ENCODE results near the gene ATP5PF. TPM values are rescaled to one million over a fixed set of nuclear protein-coding genes. Genes with fewer than 3 reads are reported as not detected.
"Not testable (repeated sequence)": the region's sequence is repeated elsewhere in the genome, so short reads cannot be mapped to it uniquely, and the experiment has no call there.

ATP5PF gene, protein sequence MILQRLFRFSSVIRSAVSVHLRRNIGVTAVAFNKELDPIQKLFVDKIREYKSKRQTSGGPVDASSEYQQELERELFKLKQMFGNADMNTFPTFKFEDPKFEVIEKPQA
- total RNA-seq (2014; rRNA removed; shearing (Covaris generic)) = 119 and 141 TPM in 2 replicates

GRCh38 chr21:25734904-25735645 is at the start of gene ATP5PF, which contains the start of gene GABPA:
Gene ATP5PF (minus strand): TSS chr21:25734904. CDS start chr21:25729794, 5,110 bp downstream.
Gene GABPA (plus strand): TSS chr21:25734972. CDS start chr21:25741599, 6,627 bp downstream.
- peak within 1 kb of the TSS; percentile 95 for H3K27ac ChIP-seq
- H3K9me3 ChIP-seq (replicated peaks) = no peaks in the 10 kb centered on the region
- DNase-seq (ENCODE audit: low read depth in 1 of 2, low spot score in 2 of 2) = peak; percentile 98
- peaks cover 10% of the 10 kb centered on the region for H3K4me1 ChIP-seq (replicated peaks)
- peak within 1 kb of the TSS; percentile 92 for H3K4me3 ChIP-seq
- no peaks in the 10 kb centered on the region for H3K27me3 ChIP-seq (replicated peaks)
- H3K36me3 ChIP-seq = peaks cover 13% of the 10 kb centered on the region

DNA sequence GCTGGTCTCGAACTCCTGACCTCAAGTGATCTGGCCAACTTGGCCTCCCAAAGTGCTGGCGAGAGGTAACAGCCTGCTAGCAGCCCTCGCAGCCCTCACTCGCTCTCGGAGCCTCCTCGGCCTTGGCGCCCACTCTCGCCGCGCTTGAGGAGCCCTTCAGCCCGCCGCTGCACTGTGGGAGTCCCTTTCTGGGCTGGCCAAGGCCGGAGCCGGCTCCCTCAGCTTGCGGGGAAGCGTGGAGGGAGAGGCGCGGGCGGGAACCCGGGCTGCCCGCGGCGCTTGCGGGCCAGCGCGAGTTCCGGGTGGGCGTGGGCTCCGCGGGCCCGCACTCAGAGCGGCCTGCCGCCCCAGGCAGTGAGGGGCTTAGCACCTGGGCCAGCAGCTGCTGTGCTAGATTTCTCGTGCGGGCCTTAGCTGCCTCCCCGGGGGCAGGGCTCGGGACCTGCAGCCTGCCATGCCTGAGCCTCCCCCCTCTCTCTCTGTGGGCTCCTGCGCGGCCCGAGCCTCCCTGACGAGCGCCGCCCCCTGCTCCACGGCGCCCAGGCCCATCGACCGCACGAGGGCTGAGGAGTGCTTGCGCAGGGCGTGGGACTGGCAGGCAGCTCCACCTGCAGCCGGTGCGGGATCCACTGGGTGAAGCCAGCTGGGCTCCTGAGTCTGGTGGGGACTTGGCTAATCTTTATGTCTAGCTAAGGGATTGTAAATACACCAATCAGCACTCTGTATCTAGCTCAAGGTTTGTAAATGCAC is 43.6 kb upstream of the ATP5PF start:
- not testable (repeated sequence) for H3K27me3 ChIP-seq (replicated peaks); H3K4me1 ChIP-seq (replicated peaks); H3K36me3 ChIP-seq; DNase-seq (ENCODE audit: low read depth in 1 of 2, low spot score in 2 of 2); H3K4me3 ChIP-seq; H3K27ac ChIP-seq; H3K9me3 ChIP-seq (replicated peaks)

DNA sequence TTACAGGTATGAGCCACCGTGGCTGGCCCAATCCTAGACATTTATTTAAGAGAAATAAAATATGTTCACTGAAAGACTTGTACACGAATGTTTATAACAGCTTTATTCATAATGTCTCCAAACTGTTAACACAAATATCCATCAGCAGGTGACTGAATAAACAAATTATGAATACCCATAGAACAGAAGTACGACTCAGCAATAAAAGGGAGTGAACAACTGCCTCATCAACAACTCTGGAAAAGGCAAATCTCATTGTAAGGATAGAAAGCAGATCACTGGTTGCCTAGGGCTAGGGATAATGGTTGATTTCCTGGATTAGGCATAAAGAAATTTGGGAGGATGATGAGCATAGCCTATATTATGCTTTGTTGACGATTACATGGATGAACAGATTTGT is 41.7 kb upstream of the ATP5PF start:
- Histone ChIP-seq H3K36me3 (no peaks in the 10 kb centered on the region), H3K27me3 (replicated peaks) (no peaks in the 10 kb centered on the region), H3K27ac (no peak overlapping the region), H3K4me3 (no peak overlapping the region), H3K4me1 (replicated peaks) (no peaks in the 10 kb centered on the region), H3K9me3 (replicated peaks) (no peaks in the 10 kb centered on the region)
- no peak for DNase-seq (ENCODE audit: low read depth in 1 of 2, low spot score in 2 of 2)

GRCh38 chr21:25772686-25773085 is 38.0 kb upstream of the ATP5PF start:
- Histone ChIP-seq H3K4me1 (replicated peaks) (no peaks in the 10 kb centered on the region), H3K36me3 (peaks cover 2% of the 10 kb centered on the region; the same call in 1 of the 2 replicates), H3K27ac (no peak overlapping the region), H3K9me3 (replicated peaks) (no peaks in the 10 kb centered on the region), H3K27me3 (replicated peaks) (no peaks in the 10 kb centered on the region), H3K4me3 (no peak overlapping the region)
- no peak for DNase-seq (ENCODE audit: low read depth in 1 of 2, low spot score in 2 of 2)

GRCh38 chr21:25767921-25768320 is 33.2 kb upstream of the ATP5PF start:
- H3K27me3 ChIP-seq (replicated peaks) = no peaks in the 10 kb centered on the region
- H3K9me3 ChIP-seq (replicated peaks) = no peaks in the 10 kb centered on the region
- no peak for DNase-seq (ENCODE audit: low read depth in 1 of 2, low spot score in 2 of 2)
- no peak overlapping the region for H3K4me3 ChIP-seq
- peaks cover 12% of the 10 kb centered on the region for H3K36me3 ChIP-seq
- H3K27ac ChIP-seq = no peak overlapping the region
- H3K4me1 ChIP-seq (replicated peaks) = no peaks in the 10 kb centered on the region

DNA sequence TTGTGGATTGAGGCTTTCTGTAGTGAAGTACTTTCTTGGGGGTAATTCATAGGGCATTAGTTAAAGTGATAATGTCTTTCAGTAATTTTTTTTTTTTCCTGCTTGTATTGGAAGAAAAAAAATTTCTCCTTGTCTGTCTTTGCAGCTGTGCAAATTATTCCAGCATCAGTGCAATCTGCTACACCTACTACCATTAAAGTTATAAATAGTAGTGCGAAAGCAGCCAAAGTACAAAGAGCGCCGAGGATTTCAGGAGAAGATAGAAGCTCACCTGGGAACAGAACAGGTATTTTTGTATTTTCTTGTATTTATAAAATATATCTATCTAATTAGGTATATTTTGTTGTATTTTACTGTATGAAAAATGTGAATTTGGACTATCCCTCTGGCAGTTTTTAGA is 29.4 kb upstream of the ATP5PF start:
- no peak overlapping the region for H3K27ac ChIP-seq
- no peaks in the 10 kb centered on the region for H3K27me3 ChIP-seq (replicated peaks)
- no peaks in the 10 kb centered on the region for H3K4me1 ChIP-seq (replicated peaks)
- no peaks in the 10 kb centered on the region for H3K9me3 ChIP-seq (replicated peaks)
- DNase-seq (ENCODE audit: low read depth in 1 of 2, low spot score in 2 of 2) = no peak
- H3K4me3 ChIP-seq = no peak overlapping the region
- peaks cover 29% of the 10 kb centered on the region for H3K36me3 ChIP-seq

DNA sequence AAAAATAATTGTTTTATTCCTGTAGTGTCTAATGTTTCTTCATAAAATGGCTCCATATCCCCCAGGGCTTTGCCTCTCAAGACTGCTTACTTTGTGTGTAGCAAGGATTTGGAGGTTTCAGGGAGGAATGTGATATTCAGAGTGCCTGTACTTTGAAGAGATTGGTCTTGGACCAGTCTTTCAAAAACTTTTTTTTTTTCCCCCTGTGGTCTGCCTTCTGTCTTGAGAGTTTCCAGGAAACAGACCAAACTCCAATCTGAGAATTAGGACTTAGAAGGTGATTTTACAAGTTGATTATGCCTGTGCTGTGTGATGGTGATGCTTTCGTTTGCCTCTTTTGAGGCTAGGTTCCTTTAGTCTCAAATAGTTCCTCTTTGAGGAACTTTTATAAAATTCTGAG is 26.0 kb upstream of the ATP5PF start:
- Histone ChIP-seq H3K4me3 (no peak overlapping the region), H3K4me1 (replicated peaks) (no peaks in the 10 kb centered on the region), H3K36me3 (peaks cover 34% of the 10 kb centered on the region), H3K27me3 (replicated peaks) (no peaks in the 10 kb centered on the region), H3K9me3 (replicated peaks) (no peaks in the 10 kb centered on the region), H3K27ac (no peak overlapping the region)
- no peak for DNase-seq (ENCODE audit: low read depth in 1 of 2, low spot score in 2 of 2)

GRCh38 chr21:25760061-25760460 is 25.4 kb upstream of the ATP5PF start:
- Histone ChIP-seq H3K9me3 (replicated peaks) (no peaks in the 10 kb centered on the region), H3K27ac (no peak overlapping the region), H3K4me3 (no peak overlapping the region), H3K27me3 (replicated peaks) (no peaks in the 10 kb centered on the region), H3K36me3 (peaks cover 34% of the 10 kb centered on the region), H3K4me1 (replicated peaks) (no peaks in the 10 kb centered on the region)
- DNase-seq (ENCODE audit: low read depth in 1 of 2, low spot score in 2 of 2) = no peak

- Histone ChIP-seq H3K27ac (no peak overlapping the region), H3K4me3 (no peak overlapping the region)
- no peak for DNase-seq (ENCODE audit: low read depth in 1 of 2, low spot score in 2 of 2)
Observed at GRCh38 chr21:25759573-25759972, 24.9 kb upstream of the ATP5PF start.

DNA sequence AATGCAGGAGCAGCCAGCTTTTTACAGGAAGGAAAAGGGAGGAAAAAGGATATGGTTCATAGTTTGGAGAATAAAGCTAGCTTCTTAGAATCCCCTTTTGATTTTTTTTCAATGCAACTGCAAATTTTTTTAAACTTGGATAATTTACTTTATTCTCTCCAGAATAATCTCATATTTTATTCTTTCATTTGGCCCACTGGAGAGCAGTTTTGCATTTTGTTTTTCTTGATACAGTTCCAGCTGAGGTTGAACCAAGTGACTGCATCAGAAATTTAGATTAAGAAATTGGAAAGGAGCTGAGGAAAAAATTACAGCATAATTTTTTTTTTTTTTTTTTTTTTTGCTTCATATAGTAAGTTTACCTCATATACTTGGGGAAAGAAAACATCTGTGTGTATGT is 22.8 kb upstream of the ATP5PF start:
- Histone ChIP-seq H3K9me3 (replicated peaks) (no peaks in the 10 kb centered on the region), H3K27me3 (replicated peaks) (no peaks in the 10 kb centered on the region), H3K4me1 (replicated peaks) (no peaks in the 10 kb centered on the region), H3K27ac (no peak overlapping the region), H3K36me3 (peaks cover 33% of the 10 kb centered on the region), H3K4me3 (no peak overlapping the region)
- DNase-seq (ENCODE audit: low read depth in 1 of 2, low spot score in 2 of 2) = no peak

More at GRCh38 chr21:25759573-25759972, 24.9 kb upstream of the ATP5PF start:
- H3K36me3 ChIP-seq = peaks cover 33% of the 10 kb centered on the region
- no peaks in the 10 kb centered on the region for H3K27me3 ChIP-seq (replicated peaks)
- H3K4me1 ChIP-seq (replicated peaks) = no peaks in the 10 kb centered on the region
- no peaks in the 10 kb centered on the region for H3K9me3 ChIP-seq (replicated peaks)

- Histone ChIP-seq H3K27me3 (replicated peaks) (no peaks in the 10 kb centered on the region), H3K36me3 (peaks cover 40% of the 10 kb centered on the region), H3K9me3 (replicated peaks) (no peaks in the 10 kb centered on the region), H3K27ac (no peak overlapping the region), H3K4me1 (replicated peaks) (no peaks in the 10 kb centered on the region), H3K4me3 (no peak overlapping the region)
- DNase-seq (ENCODE audit: low read depth in 1 of 2, low spot score in 2 of 2) = no peak
Observed at GRCh38 chr21:25756190-25756932, 21.7 kb upstream of the ATP5PF start.

GRCh38 chr21:25752416-25752815 is 17.7 kb upstream of the ATP5PF start:
- DNase-seq (ENCODE audit: low read depth in 1 of 2, low spot score in 2 of 2) = no peak
- no peak overlapping the region for H3K27ac ChIP-seq

GRCh38 chr21:25750085-25750484 is 15.4 kb upstream of the ATP5PF start:
- no peaks in the 10 kb centered on the region for H3K9me3 ChIP-seq (replicated peaks)
- H3K36me3 ChIP-seq = peaks cover 42% of the 10 kb centered on the region
- H3K27me3 ChIP-seq (replicated peaks) = no peaks in the 10 kb centered on the region
- H3K4me1 ChIP-seq (replicated peaks) = no peaks in the 10 kb centered on the region
- no peak overlapping the region for H3K4me3 ChIP-seq
- H3K27ac ChIP-seq = no peak overlapping the region
- DNase-seq (ENCODE audit: low read depth in 1 of 2, low spot score in 2 of 2) = no peak

More at GRCh38 chr21:25752416-25752815, 17.7 kb upstream of the ATP5PF start:
- no peaks in the 10 kb centered on the region for H3K4me1 ChIP-seq (replicated peaks)
- no peak overlapping the region for H3K4me3 ChIP-seq
- H3K9me3 ChIP-seq (replicated peaks) = no peaks in the 10 kb centered on the region
- peaks cover 29% of the 10 kb centered on the region for H3K36me3 ChIP-seq
- H3K27me3 ChIP-seq (replicated peaks) = no peaks in the 10 kb centered on the region

Measured in SJSA1 (cell line).